Activated naive CD4-positive, alpha-beta T cell treated with anti-CD3 and anti-CD28 coated beads, Interleukin-2, amount 50 U/mL, for 16 hours (primary cell): ENCODE measurements around the gene CCNYL1.

ENCODE experiments used
- DNase-seq: peaks from one replicate; pipeline ENCODE4 v3.0.0-alpha.2; 2020

Gene CCNYL1

DNA sequence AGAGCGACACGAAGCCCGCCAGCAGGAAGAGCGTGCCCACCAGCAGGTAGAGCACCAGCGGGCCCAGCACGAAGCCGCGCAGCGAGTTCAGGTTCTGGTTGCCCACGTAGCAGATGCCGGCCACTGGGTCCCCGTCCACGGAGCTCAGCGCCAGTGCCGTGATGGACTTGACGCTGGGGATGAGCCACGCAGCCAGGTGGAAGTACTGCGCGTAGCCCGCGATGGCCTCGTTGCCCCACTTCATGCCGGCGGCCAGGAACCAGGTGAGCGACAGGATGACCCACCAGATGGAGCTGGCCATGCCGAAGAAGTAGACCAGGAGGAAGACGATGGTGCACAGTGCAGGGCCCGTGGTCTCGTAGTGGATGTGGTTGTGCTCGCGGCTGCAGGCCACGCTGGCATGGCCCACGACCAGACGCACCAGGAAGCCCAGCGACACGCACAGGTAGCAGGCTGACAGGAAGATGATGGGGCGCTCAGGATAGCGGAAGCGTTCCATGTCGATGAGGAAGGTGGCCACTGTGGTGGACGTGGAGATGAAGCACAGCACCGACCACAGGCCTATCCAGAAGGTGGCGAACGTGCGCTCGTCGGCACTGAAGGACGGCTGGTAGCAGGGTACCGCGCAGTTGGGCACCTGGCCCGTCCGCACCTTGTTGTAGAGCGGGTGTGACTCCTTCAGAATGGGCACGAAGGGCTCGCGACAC is 56.2 kb downstream of the CCNYL1 start:
- DNase-seq = no peak

DNA sequence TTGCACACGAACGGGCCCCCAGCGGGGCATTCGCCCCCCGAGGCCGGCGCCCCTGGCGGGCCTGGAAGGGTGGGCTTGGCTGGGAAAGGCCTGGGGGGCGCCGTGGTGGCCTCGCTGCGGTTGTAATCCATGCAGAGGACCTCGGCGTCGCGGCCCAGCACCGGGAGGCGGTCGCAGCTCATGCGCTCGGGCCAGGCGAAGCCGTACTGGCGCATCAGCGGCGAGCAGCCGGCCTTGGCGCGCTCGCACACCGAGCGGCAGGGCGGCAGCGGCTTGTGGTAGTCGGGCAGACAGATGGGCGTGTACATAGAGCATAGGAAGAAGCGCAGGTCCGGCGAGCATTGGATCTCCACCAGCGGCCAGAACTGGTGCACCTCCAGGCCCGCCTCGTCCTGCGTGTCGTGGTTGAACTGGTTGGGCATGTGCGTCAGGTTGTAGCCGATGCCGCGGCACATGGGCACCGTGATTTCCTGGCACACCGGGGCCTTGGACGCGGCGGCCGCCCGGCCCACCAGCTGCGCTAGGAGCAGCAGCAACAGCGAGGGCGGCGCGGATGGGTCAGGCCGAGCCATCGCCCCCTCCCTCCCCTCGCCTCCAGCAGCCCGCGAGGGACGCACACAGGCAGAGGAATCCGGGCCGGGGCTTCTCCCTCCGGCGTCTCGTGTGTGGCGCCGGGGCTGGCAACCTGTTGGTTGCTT is 56.9 kb downstream of the CCNYL1 start:
- DNase-seq = peak; percentile 32

DNA sequence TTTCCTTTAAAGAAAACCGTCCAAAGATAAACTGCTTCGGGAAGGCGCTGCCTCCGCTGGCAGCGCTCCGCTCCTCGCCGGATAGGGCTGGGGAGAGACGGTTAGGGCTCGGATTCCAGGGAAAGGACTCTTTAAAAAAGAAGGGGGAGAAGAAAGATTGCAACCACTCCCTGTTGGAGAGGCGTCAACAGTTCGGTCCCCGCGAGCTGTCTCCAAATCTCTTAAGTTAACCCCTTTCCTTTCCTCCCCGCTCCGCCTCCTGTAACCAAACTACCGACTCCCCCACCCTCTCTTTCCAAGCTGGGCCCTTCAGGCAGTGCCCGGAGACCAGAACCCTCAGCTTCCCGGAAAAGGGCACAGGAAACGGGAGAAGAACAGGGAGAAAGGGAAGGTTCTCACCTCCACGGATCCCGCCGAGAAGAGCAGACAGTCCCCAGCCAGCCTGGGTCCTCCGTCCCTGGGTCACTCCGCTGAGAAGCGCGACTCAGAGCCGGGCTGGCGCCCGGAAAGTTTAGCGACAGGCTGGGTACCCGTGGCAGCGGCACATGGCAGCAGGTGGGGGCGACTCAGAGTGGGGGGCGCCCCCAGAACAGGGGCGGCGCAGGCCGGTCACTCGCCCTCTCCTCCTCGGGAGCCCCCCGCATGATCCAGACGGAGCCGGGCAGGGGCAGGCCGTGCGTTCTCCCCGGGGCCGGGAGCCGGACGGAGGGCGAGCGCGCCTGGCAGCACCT is 57.6 kb downstream of the CCNYL1 start:
- peak; percentile 30 for DNase-seq

DNA sequence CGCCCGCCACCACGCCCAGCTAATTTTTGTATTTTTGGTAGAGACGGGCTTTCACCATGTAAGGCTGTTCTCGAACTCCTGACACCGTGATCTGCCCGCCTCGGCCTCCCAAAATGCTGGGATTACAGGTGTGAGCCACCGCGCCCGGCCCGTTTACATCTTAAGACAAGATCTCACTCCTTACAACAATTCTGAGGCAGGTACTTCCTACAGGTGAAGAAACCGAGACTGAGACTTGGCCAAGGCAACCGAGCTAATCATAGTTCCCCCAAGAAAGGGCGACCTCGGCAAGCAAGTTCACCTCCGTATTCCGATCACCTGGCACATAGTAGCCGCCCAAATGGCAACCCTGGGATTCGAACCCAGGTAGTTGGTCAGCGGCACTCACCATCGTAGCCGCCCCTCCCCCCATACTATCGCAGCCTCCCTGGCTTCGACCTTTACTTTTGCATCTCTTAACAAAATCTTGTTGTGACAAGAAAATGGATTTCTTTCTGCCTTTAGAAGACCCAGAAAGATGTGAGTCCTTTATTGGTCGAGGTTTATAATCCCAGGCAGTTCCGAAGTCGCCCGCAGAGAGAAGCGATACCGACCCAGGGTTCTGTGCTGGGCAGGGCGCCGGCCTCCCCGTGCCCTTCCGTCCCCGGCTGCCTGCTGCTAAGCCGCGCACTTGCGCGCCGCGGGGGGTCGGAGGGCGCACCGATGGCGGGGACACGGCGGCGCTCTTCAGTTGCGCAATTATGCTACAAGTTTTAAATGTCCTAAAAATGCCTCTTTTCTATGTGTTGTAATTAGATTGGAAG is 59.4 kb downstream of the CCNYL1 start:
- DNase-seq = no peak

DNA sequence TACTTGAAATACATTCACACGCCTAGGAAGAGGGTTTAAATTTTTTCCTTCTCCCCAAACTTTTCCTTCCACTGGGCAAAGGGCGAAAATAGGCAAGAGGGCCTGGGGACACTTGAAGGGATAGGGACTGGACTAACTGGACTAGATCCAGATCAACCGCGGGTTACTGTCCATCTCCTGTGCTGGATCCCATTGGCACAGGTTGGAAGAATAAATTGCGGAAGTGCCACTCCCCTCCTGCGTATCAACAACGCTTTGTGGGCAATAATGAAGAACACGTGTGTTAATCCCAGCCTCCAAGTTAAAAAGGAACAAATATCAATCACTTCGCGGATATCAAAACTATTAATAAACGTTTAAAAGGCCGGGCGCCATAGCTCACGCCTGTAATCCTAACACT is 60.0 kb downstream of the CCNYL1 start:
- no peak for DNase-seq

DNA sequence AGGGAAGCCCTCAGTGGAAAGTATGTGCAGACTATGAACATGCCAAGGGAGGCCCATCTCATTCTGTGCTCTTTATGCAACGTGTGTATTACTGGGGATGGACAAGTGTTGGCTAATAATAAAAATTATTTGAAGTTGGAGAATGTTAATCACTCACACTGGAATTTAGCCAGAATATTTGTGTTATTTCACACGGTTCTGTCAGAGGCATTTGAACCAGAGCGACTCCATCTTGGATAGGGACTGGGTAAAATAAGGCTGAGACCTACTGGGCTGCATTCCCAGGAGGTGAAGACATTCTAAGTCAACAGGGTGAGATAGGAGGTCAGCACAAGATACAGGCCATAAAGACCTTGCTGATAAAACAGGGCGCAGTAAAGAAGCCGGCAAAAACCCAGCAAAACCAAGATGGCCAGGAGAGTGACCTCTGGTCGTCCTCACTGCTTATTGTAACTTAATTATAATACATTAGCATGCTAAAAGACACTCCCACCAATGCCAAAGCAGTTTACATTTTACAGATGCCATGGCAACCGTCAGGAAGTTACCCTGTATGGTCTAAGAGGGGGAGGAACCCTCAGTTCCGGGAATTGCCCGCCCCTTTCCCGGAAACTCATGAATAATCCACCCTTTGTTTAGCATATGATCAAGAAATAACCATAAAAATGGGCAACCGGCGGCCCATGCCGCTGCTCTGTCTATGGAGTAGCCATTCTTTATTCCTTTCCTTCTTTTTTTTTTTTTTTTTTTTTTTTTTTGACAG is 60.8 kb downstream of the CCNYL1 start:
- DNase-seq = peak; percentile 34

DNA sequence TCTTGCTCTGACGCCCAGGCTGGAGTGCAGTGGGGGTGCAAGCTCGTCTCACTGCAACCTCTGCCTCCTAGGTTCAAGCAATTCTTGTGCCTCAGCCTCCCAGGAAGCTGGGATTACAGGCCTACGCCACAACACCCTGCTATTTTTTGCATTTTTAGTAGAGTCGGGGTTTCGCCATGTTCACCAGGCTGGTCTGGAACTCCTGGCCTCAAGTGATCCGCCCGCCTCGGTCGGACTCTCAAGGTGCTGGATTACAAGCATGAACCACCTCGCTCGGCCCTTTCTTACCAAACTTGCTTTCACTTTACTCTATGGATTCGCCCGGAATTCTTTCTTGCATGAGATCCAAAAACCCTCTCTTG is 61.4 kb downstream of the CCNYL1 start:
- no peak for DNase-seq

DNA sequence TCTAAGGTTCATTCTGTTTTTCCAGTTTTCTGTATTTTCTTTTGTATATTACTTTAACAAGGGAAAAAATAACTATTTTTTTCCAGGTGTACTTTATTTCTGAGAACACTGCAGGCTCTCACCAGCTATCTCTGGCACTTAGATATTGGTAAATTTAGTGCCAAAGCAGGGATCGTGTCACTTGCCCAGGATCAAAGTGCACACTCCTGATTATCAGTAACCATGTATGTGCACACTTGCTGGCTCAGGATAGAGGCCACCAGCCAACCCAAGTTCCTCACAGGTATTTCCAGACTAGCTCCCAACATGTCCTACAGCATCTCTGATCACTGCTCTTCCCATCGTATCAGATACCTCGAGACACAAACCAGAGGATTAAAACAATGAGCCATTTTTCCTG is 64.0 kb downstream of the CCNYL1 start:
- no peak for DNase-seq

DNA sequence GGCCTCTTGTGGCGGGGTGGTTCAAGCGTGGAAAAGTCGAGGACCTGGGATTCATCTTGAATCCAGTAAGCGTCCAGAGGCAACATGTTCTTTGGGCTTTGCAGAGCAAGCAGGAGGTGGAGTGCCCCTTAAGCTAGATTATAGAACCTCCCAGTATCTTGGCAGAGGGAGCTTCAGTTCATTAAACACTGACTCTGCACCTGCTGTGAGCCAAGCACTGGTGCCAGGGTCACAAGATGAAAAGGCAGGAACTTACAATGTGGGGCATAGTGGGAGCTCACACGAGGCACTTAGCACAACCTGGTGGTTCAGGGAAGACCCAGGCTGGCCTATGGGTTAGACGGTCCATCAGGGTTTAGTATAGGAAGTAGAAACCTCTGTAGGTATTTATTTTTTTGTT is 65.7 kb downstream of the CCNYL1 start:
- no peak for DNase-seq

DNA sequence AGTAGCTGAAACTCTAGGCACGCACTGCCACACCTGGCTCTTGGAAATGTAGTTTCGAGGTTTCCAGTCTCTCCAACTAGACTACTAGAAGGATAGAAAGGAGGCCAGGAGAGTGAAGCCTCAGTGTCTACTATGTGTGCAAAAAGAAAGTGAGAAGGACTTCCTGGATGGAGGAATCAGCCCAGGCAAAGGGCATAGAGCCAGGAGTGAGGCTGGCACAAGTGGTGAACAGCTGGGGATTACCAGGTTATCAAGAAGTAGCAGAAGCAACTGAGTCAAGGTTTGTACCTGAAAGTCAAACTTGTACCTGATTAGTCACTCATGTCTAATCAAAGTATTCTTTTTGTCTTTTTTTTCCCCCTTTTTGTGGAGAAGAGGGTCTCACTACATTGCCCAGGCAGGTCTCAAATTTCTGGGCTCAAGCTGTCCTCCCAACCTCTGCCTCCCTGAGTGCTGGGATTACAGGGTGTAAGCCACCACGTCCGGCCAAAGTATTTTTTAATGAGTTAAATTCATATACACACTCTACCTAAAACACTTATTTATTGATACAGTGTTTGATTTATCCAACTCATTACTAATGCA is 67.0 kb downstream of the CCNYL1 start:
- DNase-seq = no peak

DNA sequence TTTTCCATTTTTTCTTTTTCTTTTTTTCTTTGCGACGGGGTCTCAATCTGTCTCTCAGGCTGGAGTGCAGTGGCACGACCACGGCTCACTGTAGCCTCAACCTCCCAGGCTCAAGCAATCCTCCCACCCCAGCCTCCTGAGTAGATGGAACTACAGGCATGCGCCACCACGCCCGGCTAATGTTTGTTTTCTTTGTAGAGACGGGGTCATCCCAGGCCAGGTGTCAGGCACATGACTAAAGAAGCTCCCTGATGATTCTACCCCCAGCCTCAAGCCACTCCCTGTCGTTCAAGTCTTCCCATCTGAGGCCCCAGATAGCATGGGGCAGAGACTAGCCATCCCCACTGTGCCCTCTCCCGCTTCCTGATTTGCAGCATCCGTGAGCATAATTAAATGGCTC is 68.1 kb downstream of the CCNYL1 start:
- no peak for DNase-seq

DNA sequence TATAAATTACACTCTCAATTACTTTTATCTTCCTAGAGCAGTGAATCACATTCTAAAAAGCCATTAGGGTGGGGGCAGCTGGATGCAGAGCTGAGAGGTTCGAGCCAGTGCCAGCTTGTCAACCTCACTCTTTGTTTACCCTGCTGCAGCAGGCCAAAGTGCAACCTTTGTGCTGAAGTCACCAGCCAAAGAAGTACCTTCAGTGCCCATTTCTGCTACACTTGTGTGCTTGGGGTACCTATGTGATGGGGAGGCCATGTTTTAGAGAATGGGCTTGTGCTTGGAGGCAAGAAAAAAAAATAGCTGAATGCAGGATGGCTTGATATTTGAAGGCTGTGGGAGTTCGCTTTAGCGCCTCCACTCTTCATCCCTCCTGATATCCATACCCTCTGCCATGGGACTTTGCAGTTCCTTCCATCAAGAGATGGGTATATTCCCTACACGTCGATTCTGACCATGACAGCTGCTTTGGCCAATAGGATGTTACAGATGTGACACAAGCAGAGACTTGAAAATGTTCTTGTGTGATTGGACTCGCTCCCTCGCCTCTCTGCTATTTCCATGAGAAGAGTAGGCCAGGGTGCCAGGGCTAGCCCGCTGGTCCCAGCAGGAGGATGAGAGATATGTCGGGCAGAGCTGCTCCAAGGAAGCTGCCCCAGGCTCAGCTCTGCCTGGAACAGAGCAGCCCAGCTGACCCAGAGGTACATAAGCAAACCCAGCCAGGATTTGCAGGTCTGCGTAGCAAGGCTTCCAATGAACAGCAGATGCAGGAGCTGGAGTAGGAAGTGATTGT is 71.0 kb downstream of the CCNYL1 start:
- DNase-seq = no peak

DNA sequence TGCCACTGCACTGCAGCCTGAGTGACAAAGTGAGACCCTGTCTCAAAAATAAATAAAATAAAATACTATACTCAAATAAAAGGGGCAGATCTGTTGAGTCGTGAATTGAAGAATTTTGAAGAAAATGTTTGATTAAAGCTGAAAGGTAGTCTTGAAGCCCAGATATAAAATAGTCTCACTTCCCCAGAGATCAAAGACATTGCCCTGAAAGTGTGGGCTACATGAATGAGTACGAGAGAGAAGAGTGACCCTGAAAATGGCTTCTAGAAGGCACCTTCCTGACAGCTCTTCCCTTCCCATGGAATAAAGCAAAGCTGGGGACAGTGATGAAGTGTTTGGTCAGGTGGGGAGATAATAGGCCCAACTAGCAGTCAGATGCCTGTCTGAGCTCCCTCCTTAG is 72.1 kb downstream of the CCNYL1 start:
- DNase-seq = no peak

DNA sequence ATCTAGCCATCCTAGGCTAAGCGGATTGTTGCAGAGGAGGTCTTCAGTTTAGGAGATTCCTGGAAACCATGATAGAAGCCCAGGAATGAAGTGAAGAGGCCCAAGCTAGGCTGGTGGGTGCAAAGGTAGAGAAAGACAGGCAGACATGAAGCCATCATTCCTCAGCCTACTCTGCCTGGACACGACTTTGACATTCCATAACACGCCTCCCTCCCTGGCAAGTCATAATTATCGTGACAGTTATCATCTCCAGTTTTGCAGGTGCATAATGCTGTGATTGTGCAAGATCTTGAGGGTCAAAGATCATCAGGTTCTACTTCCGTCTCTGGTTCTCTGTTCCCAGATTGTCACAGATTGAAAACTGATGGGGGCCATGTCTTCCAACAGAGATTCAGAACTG is 73.5 kb downstream of the CCNYL1 start:
- DNase-seq = no peak

DNA sequence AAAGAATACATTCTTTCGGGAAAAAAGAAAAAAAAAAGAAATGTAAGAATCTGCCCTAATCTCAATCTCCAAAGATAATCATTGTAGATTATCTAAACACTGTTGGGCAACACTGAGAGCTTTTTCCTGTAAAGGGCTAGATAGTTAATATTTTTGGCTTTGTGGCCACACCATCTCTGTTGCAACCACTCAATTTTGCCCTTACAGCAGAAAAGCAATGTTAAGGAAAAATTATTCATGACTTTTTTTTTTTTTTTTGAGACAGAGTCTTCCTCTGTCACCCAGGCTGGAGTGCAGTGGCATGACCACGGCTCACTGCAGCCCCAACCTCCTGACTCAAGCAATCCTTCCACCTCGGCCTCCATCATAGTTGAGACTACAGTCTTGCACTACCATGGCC is 75.6 kb downstream of the CCNYL1 start:
- no peak for DNase-seq

DNA sequence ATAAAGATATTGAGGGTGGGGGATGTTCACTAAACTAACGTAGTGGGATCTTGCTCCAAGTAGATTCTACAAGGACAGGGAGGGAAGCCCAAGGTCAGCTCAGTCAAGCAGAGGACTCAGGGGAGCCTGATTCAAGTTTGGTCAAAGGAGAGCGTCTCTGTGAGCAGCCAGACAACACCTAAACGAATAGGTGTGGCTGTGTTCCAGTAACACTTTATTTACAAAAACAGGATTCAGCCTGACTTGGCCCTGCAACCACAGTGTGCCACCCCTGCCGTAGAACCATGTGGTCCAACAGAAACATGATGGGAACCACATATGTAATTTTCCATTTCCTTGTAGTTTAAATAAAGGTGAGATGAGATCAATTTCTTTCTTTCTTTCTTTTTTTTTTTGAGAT is 76.4 kb downstream of the CCNYL1 start:
- DNase-seq = no peak

DNA sequence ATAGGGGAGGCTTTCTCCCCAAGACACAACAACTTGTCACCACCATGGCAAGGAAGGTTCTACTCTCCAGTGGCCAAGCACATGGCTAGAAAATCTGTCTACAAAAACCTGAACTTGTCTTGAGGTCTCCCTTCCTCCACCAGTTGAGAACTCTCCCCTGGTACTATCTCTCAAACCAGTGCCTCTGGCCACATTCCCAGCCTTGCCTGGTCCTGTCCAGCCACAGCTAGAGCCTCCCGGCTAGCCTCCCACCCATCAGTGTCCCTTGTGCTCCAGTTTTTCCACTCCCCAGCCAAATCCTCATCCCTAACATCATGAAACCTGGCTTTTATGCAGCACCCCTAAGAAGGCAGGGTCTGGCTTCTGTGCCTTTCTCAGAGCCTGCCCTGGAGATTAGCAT is 79.5 kb downstream of the CCNYL1 start:
- no peak for DNase-seq

DNA sequence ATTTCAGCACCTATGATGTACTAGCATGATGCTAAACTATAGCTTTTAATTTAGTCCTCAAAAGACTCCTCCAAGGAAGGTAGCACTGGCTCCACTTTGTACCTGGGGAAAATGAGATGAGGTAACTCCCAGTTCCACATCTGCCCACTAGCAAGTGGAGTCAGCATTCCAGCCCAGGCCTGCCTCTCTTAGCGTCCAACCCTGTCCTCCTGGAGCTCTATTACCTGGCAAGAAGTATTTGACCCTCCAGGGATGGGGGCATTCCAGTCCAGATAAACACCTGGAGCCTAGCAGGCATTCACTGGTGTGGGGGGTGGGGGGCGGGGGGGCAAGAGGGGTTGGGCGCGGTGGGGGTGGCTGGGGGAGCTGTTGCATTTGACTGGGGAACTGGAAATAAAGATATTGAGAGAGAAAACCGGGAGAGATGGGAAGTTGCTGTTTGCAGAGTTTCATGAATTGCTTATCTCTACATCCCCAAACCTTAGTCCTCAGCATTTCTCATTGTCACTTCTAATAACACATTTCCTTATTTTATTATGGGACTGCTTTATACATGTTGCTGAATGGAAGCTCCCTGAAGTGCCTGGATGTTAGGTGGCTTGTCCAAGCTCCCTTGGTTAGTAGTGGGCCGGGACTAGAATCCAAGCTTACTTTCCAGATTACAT is 80.3 kb downstream of the CCNYL1 start:
- DNase-seq = no peak

DNA sequence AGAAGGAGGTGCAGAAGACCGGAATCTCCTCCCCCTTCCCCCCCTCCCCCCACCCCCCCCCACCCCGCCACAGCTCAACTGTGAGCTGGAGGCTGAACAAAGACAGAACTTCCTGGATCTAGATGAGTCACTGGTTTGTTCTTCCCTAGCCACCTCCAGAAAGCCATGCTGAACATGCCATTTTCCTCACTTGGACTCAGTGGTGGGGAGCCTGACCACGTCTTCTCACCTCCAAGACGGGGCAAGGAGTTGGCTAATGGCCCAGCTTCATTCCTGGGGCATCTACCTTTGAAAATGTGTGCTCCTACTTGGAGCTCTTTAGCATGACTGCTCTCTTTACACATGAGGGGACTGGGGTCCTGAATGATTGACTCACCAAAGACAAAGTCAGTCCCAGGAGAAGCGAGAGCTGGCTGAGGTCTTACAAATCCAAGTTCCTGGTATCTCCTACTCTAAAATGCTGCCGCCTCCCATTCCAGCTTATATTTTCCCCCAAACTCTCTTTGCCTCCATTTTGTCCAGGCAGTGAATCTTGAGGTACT is 80.9 kb downstream of the CCNYL1 start:
- no peak for DNase-seq

DNA sequence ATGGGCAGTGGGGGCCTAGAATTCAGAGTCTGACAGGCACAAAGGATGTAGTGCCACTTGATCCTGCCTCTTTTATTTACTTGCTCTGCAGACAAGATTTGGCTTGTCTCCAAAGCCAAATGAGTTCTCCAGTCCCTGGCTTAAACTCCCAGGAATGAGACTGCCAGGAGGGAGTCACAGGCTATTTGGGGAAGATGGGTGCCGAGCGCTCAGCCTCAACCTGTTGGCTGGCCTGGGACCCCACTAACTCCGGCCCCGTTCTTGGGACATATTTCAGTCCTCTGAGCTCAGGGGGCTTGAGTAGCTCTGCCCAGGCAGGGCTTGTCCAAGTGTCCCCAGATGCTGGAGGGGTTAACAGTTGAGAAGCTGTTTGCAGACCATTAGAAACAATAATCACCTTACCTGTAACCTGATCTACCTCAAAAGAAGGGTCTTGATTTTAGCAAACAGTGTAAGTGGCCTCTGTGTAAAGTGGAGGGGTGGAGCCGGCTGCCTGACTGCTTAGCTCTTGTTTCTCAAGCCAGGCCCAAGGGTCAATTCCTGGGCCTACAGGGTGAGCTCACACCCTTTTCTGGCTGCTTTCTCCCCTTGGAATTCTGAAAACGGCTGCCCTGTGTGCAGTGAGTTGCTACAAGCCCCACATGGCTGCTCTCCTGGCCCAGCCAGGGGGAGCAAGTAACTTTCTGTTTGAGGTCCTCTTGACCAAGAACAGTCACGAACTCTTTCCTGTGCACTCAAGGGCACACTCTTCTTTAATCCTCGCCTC is 85.3 kb downstream of the CCNYL1 start:
- DNase-seq = no peak
